Ishikawa (cell line): ENCODE results near the gene M1AP.

Source experiments
- CEBPB ChIP-seq: IDR thresholded peaks from 2 replicates; pipeline ENCODE4 v1.6.1; 2012
- CREB1 ChIP-seq: IDR thresholded peaks from 2 replicates; pipeline ENCODE4 v1.6.1; 2012; ENCODE audit warnings: low read depth
- EGR1 ChIP-seq: IDR thresholded peaks from 2 replicates; pipeline ENCODE4 v1.6.1; 2012
- EP300 ChIP-seq: IDR thresholded peaks from 2 replicates; pipeline ENCODE4 v1.6.1; 2012; ENCODE audit warnings: borderline replicate concordance
- FOXM1 ChIP-seq: IDR thresholded peaks from 2 replicates; pipeline ENCODE4 v1.6.1; 2012; ENCODE audit warnings: low read depth, borderline replicate concordance
- MAX ChIP-seq: IDR thresholded peaks from 2 replicates; pipeline ENCODE4 v1.6.1; 2012
- NFIC ChIP-seq: IDR thresholded peaks from 2 replicates; pipeline ENCODE4 v1.6.1; 2012
- RAD21 ChIP-seq: IDR thresholded peaks from 2 replicates; pipeline ENCODE4 v1.6.1; 2012; ENCODE audit warnings: low read depth
- TAF1 ChIP-seq: IDR thresholded peaks from 2 replicates; pipeline ENCODE4 v1.6.1; 2012; ENCODE audit warnings: low read depth, mild to moderate bottlenecking
- TCF12 ChIP-seq: IDR thresholded peaks from 2 replicates; pipeline ENCODE4 v1.6.1; 2012; ENCODE audit warnings: low read depth
- TEAD4 ChIP-seq: IDR thresholded peaks from 2 replicates; pipeline ENCODE4 v1.6.1; 2012
- YY1 ChIP-seq: IDR thresholded peaks from 2 replicates; pipeline ENCODE4 v1.6.1; 2012; ENCODE audit warnings: low read depth
- ZBTB7A ChIP-seq: IDR thresholded peaks from 2 replicates; pipeline ENCODE4 v1.6.1; 2012; ENCODE audit warnings: low read depth
- TF ChIP-seq, protein P1 (sequence below): IDR thresholded peaks from 2 replicates; pipeline ENCODE4 v1.6.1; 2012; ENCODE audit warnings: low read depth, mild to moderate bottlenecking
- TF ChIP-seq, protein P2 (sequence below): IDR thresholded peaks from 2 replicates; pipeline ENCODE4 v1.6.1; 2012

M1AP gene

DNA sequence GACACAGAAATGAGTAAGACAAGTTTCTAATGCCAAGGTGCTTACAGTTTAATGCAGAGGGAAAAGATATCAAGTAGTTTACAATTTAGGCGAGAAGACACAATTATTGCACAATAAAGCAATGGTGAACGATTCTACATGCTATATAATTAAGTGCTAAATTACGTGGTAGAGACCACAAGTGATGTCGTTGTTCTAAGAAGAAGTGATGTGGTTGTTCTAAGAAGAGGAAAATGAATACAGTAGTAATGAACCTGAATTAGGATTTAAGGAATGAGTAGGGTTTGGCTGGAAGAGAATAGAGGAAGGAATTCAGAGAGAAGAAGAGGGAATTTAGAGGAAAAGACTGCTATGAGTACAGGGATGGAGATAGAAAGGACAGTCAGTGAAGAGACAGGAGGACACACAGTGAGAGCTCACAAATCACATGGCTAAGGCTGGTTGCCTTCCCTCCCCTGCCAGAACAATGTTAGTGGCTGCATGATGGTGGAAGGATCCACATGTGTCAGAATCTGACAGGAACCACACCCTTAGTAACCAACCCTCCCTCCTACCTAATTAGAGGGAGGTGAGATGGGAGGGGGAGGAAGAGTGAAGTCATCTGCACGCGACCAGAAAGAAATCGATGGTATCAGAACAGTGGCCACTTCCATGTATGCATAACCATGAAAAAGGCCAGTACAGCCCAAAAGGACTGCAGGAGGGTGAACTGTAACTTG lies 44.7 kb downstream of the M1AP start:
- TF ChIP-seq NFIC (no peak), FOXM1 (no peak), EGR1 (no peak), RAD21 (no peak), TCF12 (no peak), EP300 (no peak), YY1 (no peak), ZBTB7A (no peak), TEAD4 (no peak)
- TF ChIP-seq, protein P1, sequence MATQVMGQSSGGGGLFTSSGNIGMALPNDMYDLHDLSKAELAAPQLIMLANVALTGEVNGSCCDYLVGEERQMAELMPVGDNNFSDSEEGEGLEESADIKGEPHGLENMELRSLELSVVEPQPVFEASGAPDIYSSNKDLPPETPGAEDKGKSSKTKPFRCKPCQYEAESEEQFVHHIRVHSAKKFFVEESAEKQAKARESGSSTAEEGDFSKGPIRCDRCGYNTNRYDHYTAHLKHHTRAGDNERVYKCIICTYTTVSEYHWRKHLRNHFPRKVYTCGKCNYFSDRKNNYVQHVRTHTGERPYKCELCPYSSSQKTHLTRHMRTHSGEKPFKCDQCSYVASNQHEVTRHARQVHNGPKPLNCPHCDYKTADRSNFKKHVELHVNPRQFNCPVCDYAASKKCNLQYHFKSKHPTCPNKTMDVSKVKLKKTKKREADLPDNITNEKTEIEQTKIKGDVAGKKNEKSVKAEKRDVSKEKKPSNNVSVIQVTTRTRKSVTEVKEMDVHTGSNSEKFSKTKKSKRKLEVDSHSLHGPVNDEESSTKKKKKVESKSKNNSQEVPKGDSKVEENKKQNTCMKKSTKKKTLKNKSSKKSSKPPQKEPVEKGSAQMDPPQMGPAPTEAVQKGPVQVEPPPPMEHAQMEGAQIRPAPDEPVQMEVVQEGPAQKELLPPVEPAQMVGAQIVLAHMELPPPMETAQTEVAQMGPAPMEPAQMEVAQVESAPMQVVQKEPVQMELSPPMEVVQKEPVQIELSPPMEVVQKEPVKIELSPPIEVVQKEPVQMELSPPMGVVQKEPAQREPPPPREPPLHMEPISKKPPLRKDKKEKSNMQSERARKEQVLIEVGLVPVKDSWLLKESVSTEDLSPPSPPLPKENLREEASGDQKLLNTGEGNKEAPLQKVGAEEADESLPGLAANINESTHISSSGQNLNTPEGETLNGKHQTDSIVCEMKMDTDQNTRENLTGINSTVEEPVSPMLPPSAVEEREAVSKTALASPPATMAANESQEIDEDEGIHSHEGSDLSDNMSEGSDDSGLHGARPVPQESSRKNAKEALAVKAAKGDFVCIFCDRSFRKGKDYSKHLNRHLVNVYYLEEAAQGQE, result no peak
- TF ChIP-seq, protein P2, sequence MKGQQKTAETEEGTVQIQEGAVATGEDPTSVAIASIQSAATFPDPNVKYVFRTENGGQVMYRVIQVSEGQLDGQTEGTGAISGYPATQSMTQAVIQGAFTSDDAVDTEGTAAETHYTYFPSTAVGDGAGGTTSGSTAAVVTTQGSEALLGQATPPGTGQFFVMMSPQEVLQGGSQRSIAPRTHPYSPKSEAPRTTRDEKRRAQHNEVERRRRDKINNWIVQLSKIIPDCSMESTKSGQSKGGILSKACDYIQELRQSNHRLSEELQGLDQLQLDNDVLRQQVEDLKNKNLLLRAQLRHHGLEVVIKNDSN, result no peak

DNA sequence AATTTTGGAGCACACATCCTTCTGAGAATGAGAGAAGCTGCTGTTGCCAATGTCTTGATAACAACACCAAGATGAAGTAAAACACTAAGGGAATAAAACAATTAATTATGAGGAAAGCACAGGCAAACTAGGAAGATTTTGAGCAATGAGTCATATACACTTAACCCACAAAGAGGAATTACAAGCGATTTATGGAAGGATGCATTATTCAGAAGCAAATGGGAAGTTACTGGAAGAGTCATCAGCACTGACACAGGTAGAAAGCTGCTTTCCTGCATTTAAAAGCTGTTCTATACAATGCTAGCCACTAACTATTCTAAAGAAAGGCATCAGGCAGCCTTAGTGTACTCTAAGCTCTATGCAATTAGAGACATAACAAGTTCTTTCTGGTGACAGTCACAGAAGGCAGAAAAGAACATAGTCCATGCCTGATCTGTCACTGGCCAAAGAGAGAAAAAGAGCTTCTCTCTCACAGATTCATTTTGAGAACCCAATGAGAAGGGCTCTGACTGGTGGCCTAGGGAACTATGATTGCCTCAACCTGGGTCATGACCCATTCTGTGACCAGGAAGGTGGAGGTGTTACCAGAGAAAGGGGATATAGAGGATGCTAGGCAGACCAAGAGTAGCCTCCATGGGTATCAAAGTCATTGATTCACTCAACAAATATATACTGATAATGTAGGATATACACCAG lies 45.4 kb downstream of the M1AP start:
- TF ChIP-seq NFIC, result no peak
- TF ChIP-seq, protein P1, result no peak
- TF ChIP-seq ZBTB7A, result no peak
- TF ChIP-seq TCF12, result no peak
- no peak for TF ChIP-seq TEAD4
- TF ChIP-seq, protein P2, result no peak
- TF ChIP-seq EP300, result no peak
- TF ChIP-seq CEBPB, result no peak
- no peak for TF ChIP-seq RAD21
- TF ChIP-seq EGR1, result no peak
- TF ChIP-seq CREB1, result no peak

GRCh38 chr2:74599676-74600075 lies 48.5 kb downstream of the M1AP start:
- TF ChIP-seq MAX, result no peak

GRCh38 chr2:74597410-74597809 lies 50.7 kb downstream of the M1AP start:
- TF ChIP-seq MAX (no peak), RAD21 (no peak), TAF1 (no peak), ZBTB7A (no peak), CREB1 (no peak), TCF12 (no peak), EGR1 (no peak), EP300 (no peak), NFIC (no peak), CEBPB (no peak), TEAD4 (no peak), FOXM1 (no peak), YY1 (no peak)
- TF ChIP-seq, protein P1, result no peak
- TF ChIP-seq, protein P2, result no peak
